ENCODE data around the gene SYK.
"Not testable (repeated sequence)": the region's sequence is repeated elsewhere in the genome, so short reads cannot be mapped to it uniquely, and the experiment has no call there.

The SYK gene

GRCh38 chr9:90795871-90796317 is 5.7 kb upstream of the SYK start:
- no peak for DNase-seq (ENCODE audit: low read depth in 2 of 2)

- DNase-seq (ENCODE audit: low read depth in 2 of 2): no peak
Measured at GRCh38 chr9:90799271-90799852, 2.3 kb upstream of the SYK start.

GRCh38 chr9:90801973-90802322 is 329 bp downstream of the SYK start:
- DNase-seq (ENCODE audit: low read depth in 2 of 2): no peak

GRCh38 chr9:90802386-90802985 is 867 bp downstream of the SYK start:
- no peak for DNase-seq (ENCODE audit: low read depth in 2 of 2)

- DNase-seq (ENCODE audit: low read depth in 2 of 2): no peak
Measured at GRCh38 chr9:90803860-90804593, 2.4 kb downstream of the SYK start.

GRCh38 chr9:90805006-90805996 is 3.7 kb downstream of the SYK start:
- DNase-seq (ENCODE audit: low read depth in 2 of 2): no peak

- no peak for DNase-seq (ENCODE audit: low read depth in 2 of 2)
Measured at GRCh38 chr9:90807006-90807405, 5.4 kb downstream of the SYK start.

GRCh38 chr9:90808398-90808797 is 6.8 kb downstream of the SYK start:
- no peak for DNase-seq (ENCODE audit: low read depth in 2 of 2)

GRCh38 chr9:90808890-90809685 is 7.5 kb downstream of the SYK start:
- DNase-seq (ENCODE audit: low read depth in 2 of 2): no peak

GRCh38 chr9:90810691-90811090 is 9.1 kb downstream of the SYK start:
- DNase-seq (ENCODE audit: low read depth in 2 of 2): no peak

GRCh38 chr9:90813046-90813445 is 11.4 kb downstream of the SYK start:
- DNase-seq (ENCODE audit: low read depth in 2 of 2): no peak

- DNase-seq (ENCODE audit: low read depth in 2 of 2): no peak
Measured at GRCh38 chr9:90813523-90813922, 11.9 kb downstream of the SYK start.

GRCh38 chr9:90814355-90814754 is 12.7 kb downstream of the SYK start:
- DNase-seq (ENCODE audit: low read depth in 2 of 2): no peak

GRCh38 chr9:90815183-90815943 is 13.7 kb downstream of the SYK start:
- DNase-seq (ENCODE audit: low read depth in 2 of 2): no peak

- DNase-seq (ENCODE audit: low read depth in 2 of 2): no peak
Measured at GRCh38 chr9:90815944-90816357, 14.3 kb downstream of the SYK start.

- DNase-seq (ENCODE audit: low read depth in 2 of 2): no peak
Measured at GRCh38 chr9:90816690-90817089, 15.1 kb downstream of the SYK start.

- DNase-seq (ENCODE audit: low read depth in 2 of 2): no peak
Measured at GRCh38 chr9:90818279-90818678, 16.7 kb downstream of the SYK start.

- not testable (repeated sequence) for DNase-seq (ENCODE audit: low read depth in 2 of 2)
Measured at GRCh38 chr9:90820406-90820805, 18.8 kb downstream of the SYK start.

GRCh38 chr9:90821236-90821635 is 19.6 kb downstream of the SYK start:
- DNase-seq (ENCODE audit: low read depth in 2 of 2): not testable (repeated sequence)

GRCh38 chr9:90821697-90822096 is 20.1 kb downstream of the SYK start:
- no peak for DNase-seq (ENCODE audit: low read depth in 2 of 2)
